OCI-LY3 (cell line): ENCODE results near the gene PCARE.

Source experiments
- EZH2phosphoT487 ChIP-seq: fragments of 200-600 bp; shearing (Covaris generic); IDR thresholded peaks from 2 replicates; pipeline ENCODE4 v1.6.1; 2018; ENCODE audit warnings: antibody characterized with exemption, mixed run types, low read depth
- TF ChIP-seq, protein P1 (sequence below): fragments of 200-600, 300-600 bp; sonication (generic); IDR thresholded peaks from 2 replicates; pipeline ENCODE4 v1.5.1; 2014; ENCODE audit warnings: antibody characterized with exemption, low read length, low read depth

DNA sequence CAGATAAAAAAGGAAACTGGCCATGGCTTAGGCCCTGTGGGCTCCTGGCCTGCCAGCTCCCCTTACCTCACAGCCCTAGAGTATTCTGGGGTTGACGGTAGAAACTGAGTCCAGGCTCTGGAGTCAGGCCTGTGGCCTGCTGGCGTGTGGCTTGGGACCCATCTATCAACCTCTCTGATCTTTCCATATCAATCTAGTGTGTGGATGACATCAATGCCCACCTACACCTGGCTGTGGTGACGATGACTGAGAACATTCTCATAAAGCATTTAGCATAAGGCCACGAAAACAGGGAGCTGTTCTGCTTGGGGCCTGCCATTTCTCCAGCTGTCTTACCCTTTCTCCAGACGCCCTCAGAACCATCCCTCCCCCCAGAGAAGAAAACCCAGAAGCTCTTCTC, 17.9 kb downstream of the PCARE start:
- TF ChIP-seq, protein P1, sequence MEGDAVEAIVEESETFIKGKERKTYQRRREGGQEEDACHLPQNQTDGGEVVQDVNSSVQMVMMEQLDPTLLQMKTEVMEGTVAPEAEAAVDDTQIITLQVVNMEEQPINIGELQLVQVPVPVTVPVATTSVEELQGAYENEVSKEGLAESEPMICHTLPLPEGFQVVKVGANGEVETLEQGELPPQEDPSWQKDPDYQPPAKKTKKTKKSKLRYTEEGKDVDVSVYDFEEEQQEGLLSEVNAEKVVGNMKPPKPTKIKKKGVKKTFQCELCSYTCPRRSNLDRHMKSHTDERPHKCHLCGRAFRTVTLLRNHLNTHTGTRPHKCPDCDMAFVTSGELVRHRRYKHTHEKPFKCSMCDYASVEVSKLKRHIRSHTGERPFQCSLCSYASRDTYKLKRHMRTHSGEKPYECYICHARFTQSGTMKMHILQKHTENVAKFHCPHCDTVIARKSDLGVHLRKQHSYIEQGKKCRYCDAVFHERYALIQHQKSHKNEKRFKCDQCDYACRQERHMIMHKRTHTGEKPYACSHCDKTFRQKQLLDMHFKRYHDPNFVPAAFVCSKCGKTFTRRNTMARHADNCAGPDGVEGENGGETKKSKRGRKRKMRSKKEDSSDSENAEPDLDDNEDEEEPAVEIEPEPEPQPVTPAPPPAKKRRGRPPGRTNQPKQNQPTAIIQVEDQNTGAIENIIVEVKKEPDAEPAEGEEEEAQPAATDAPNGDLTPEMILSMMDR, result no peak
- no peak for TF ChIP-seq EZH2phosphoT487
